ENCODE results near the gene IL15RA.
"Not testable (repeated sequence)": the region's sequence is repeated elsewhere in the genome, so short reads cannot be mapped to it uniquely, and the experiment has no call there.

IL15RA gene

GRCh38 chr10:5918763-5919162 is 58.6 kb downstream of the IL15RA start:
- DNase-seq = no peak

- DNase-seq = no peak
Measured at GRCh38 chr10:5917305-5917704, 60.0 kb downstream of the IL15RA start.

GRCh38 chr10:5915451-5915850 is 61.9 kb downstream of the IL15RA start:
- no peak for DNase-seq

- DNase-seq = no peak
Measured at GRCh38 chr10:5913736-5914135, 63.6 kb downstream of the IL15RA start.

- DNase-seq = no peak
Measured at GRCh38 chr10:5911670-5912069, 65.7 kb downstream of the IL15RA start.

- DNase-seq = no peak
Measured at GRCh38 chr10:5910323-5911100, 66.8 kb downstream of the IL15RA start.

- DNase-seq = not testable (repeated sequence)
Measured at GRCh38 chr10:5908676-5909075, 68.7 kb downstream of the IL15RA start.

- no peak for DNase-seq
Measured at GRCh38 chr10:5906651-5907050, 70.7 kb downstream of the IL15RA start.

GRCh38 chr10:5905854-5906507 is 71.4 kb downstream of the IL15RA start:
- no peak for DNase-seq

- no peak for DNase-seq
Measured at GRCh38 chr10:5904227-5904626, 73.1 kb downstream of the IL15RA start.

GRCh38 chr10:5903563-5903962 is 73.8 kb downstream of the IL15RA start:
- DNase-seq = no peak

- no peak for DNase-seq
Measured at GRCh38 chr10:5902511-5903274, 74.7 kb downstream of the IL15RA start.
